ENCODE data around the gene ITPR1. TPM values are rescaled to one million over a fixed set of nuclear protein-coding genes. Genes with fewer than 3 reads are reported as not detected.

ITPR1 gene
- polyA plus RNA-seq, 1 of the 3 experiments (the other 2 are of a cell fraction) = 5.9 TPM

DNA sequence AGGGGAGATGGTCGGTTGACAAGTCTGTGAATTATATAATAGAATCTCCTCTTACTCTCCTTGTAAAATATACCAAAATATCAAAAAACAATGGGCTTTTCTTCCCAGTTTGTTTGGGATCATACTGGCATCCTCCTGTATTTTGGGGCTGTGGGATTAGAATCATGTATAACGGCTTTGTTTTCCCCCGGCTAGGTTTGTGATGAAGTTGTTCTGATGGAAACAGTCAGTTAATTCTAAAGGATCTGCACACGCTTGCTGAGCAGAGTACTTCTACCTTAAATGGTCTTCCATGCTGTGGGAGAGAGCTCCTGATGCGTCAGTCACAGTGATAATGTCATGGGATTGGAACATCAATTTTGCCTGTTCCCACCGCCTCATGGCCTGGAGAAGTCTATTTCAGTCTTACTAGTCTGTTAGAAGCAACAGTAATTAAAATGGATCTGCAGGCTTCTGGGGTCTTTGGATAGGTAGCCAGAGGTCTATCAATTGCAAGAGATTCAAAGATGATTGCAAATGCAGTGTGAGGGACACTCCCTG, 81.3 kb downstream of the ITPR1 start (continued):
- TF ChIP-seq IRF3 (IDR thresholded peaks at IDR 0.05; ENCODE audit: low read depth, low read length) = no peak
- no peak for TF ChIP-seq ELF1 (IDR thresholded peaks at IDR 0.05)
- TF ChIP-seq NRF1 (IDR thresholded peaks at IDR 0.05; ENCODE audit: low read depth, low read length) = no peak
- TF ChIP-seq SMC3 (IDR thresholded peaks at IDR 0.05; ENCODE audit: low read depth, low read length) = no peak
- TF ChIP-seq EZH2phosphoT487 (IDR thresholded peaks at IDR 0.05; ENCODE audit: borderline replicate concordance, low read depth) = no peak
- TF ChIP-seq GATA2 (CRISPR knock-in tag; IDR thresholded peaks at IDR 0.05) = no peak
- TF ChIP-seq GABPA (IDR thresholded peaks at IDR 0.05; ENCODE audit: low read depth) = no peak
- TF ChIP-seq TEAD4 (IDR thresholded peaks at IDR 0.05; ENCODE audit: borderline replicate concordance, insufficient read depth) = no peak
- TF ChIP-seq, protein P1, sequence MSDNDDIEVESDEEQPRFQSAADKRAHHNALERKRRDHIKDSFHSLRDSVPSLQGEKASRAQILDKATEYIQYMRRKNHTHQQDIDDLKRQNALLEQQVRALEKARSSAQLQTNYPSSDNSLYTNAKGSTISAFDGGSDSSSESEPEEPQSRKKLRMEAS (IDR thresholded peaks at IDR 0.05; ENCODE audit: low read depth) = no peak
- TF ChIP-seq MXI1 (IDR thresholded peaks at IDR 0.05; ENCODE audit: low read depth, low read length) = no peak
- TF ChIP-seq EP300 (IDR thresholded peaks at IDR 0.05; ENCODE audit: borderline replicate concordance in 1 of 2, low read depth in 1 of 2, low read length in 1 of 2) = no peak
- no peak for TF ChIP-seq POLR2AphosphoS5 (IDR thresholded peaks at IDR 0.05; ENCODE audit: low read depth, low read length)

GRCh38 chr3:4575381-4575780, 82.2 kb downstream of the ITPR1 start:
- Histone ChIP-seq H3K27ac (ENCODE audit: low read depth in 2 of 2, low read length in 1 of 2) (no peak overlapping the region), H3K9me3 (no peaks in the 10 kb centered on the region), H3K9me2 (no peaks in the 10 kb centered on the region), H3K4me1 (ENCODE audit: control insufficient read depth in 1 of 2, insufficient read depth in 2 of 2, low read depth in 1 of 2, low read length in 1 of 2) (peaks cover 0 to 6% of the 10 kb centered on the region in 2 experiments; a peak in 1 of 4 replicates), H3K79me2 (ENCODE audit: insufficient read depth) (no peaks in the 10 kb centered on the region), H3K4me3 (ENCODE audit: low read depth in 2 of 2, low read length in 1 of 2) (no peak overlapping the region), H3K9ac (no peak overlapping the region), H2AFZ (ENCODE audit: low read depth) (no peak overlapping the region), H3K27me3 (ENCODE audit: insufficient read depth) (no peaks in the 10 kb centered on the region), H4K20me1 (ENCODE audit: insufficient read depth) (no peaks in the 10 kb centered on the region), H3K36me3 (replicated peaks in 1 of 2; ENCODE audit: control insufficient read depth in 1 of 2, insufficient read depth in 2 of 2, low read length in 1 of 2) (no peaks in the 10 kb centered on the region), H3K4me2 (no peak overlapping the region), H3F3A (replicated peaks; ENCODE audit: insufficient read depth) (no peaks in the 10 kb centered on the region)
- ChIA-PET CTCF (interaction anchor here (0.7 to 1.5 kb wide), 3 partner anchors 9 to 58 kb away, joined by 3 to 4 read pairs (median 3); no protein-coding TSS in a partner anchor), POLR2A (no interaction called here)
- TF ChIP-seq SMC3 (IDR thresholded peaks at IDR 0.05; ENCODE audit: low read depth, low read length) (no peak), JUND (IDR thresholded peaks at IDR 0.05) (no peak), YY1 (IDR thresholded peaks at IDR 0.05; ENCODE audit: low read depth) (no peak), GABPA (IDR thresholded peaks at IDR 0.05; ENCODE audit: low read depth) (no peak), NRF1 (IDR thresholded peaks at IDR 0.05; ENCODE audit: low read depth, low read length) (no peak)
- DNase-seq = no peak

GRCh38 chr3:4577721-4578120, 84.6 kb downstream of the ITPR1 start:
- H3K4me2 ChIP-seq = no peak overlapping the region
- no peaks in the 10 kb centered on the region for H3K79me2 ChIP-seq (ENCODE audit: insufficient read depth)
- H3K36me3 ChIP-seq (replicated peaks in 1 of 2; ENCODE audit: control insufficient read depth in 1 of 2, insufficient read depth in 2 of 2, low read length in 1 of 2) = no peaks in the 10 kb centered on the region
- TF ChIP-seq MXI1 (IDR thresholded peaks at IDR 0.05; ENCODE audit: low read depth, low read length) (no peak), IRF3 (IDR thresholded peaks at IDR 0.05; ENCODE audit: low read depth, low read length) (no peak), NRF1 (IDR thresholded peaks at IDR 0.05; ENCODE audit: low read depth, low read length) (no peak), POLR2AphosphoS5 (IDR thresholded peaks at IDR 0.05; ENCODE audit: low read depth, low read length) (no peak), JUND (IDR thresholded peaks at IDR 0.05) (no peak), RCOR1 (IDR thresholded peaks at IDR 0.05; ENCODE audit: low read length) (no peak), SMC3 (IDR thresholded peaks at IDR 0.05; ENCODE audit: low read depth, low read length) (no peak)
- H3K9ac ChIP-seq = no peak overlapping the region
- WGBS (ENCODE audit: low lambda C conversion rate) = 91% methylated on average over 3 of the region's 3 CpGs
- no peaks in the 10 kb centered on the region for H3K9me3 ChIP-seq
- no peaks in the 10 kb centered on the region for H3F3A ChIP-seq (replicated peaks; ENCODE audit: insufficient read depth)
- no peak overlapping the region for H3K4me3 ChIP-seq (ENCODE audit: low read depth in 2 of 2, low read length in 1 of 2)
- H4K20me1 ChIP-seq (ENCODE audit: insufficient read depth) = no peaks in the 10 kb centered on the region
- H2AFZ ChIP-seq (ENCODE audit: low read depth) = no peak overlapping the region
- no peak for DNase-seq
- H3K4me1 ChIP-seq (ENCODE audit: control insufficient read depth in 1 of 2, insufficient read depth in 2 of 2, low read depth in 1 of 2, low read length in 1 of 2) = peaks cover 0 to 10% of the 10 kb centered on the region in 2 experiments; a peak in 1 of 4 replicates
- no peaks in the 10 kb centered on the region for H3K9me2 ChIP-seq
- no peaks in the 10 kb centered on the region for H3K27me3 ChIP-seq (ENCODE audit: insufficient read depth)
- no peak overlapping the region for H3K27ac ChIP-seq (ENCODE audit: low read depth in 2 of 2, low read length in 1 of 2)
- ChIA-PET CTCF (interaction anchor here (0.6 kb wide), 1 partner anchor 50 kb away, joined by 3 read pairs; no protein-coding TSS in a partner anchor), POLR2A (interaction anchor here (1.1 kb wide), 1 partner anchor 12 kb away, joined by 3 read pairs; no protein-coding TSS in a partner anchor)

Measured in SK-N-SH (cell line).